NCI-H1048 (cell line): ENCODE results near the gene PCDHGC3.

Experiments
- DNase-seq: peaks from one replicate; lab custom pipeline; 2025; lab: John Stamatoyannopoulos, UW

Gene PCDHGC3

GRCh38 chr5:141508440-141508797, 32.7 kb downstream of the PCDHGC3 start:
- DNase-seq: no peak

GRCh38 chr5:141508798-141509611, 33.2 kb downstream of the PCDHGC3 start:
- DNase-seq: no peak

GRCh38 chr5:141510160-141510559, 34.4 kb downstream of the PCDHGC3 start:
- no peak for DNase-seq

- no peak for DNase-seq
Observed at GRCh38 chr5:141510850-141511601, 35.3 kb downstream of the PCDHGC3 start.

- no peak for DNase-seq
Observed at GRCh38 chr5:141511771-141512325, 36.1 kb downstream of the PCDHGC3 start.

GRCh38 chr5:141512390-141512910, 36.7 kb downstream of the PCDHGC3 start:
- no peak for DNase-seq

GRCh38 chr5:141512911-141513626, 37.3 kb downstream of the PCDHGC3 start:
- no peak for DNase-seq

- DNase-seq: no peak
Observed at GRCh38 chr5:141513627-141514329, 38.0 kb downstream of the PCDHGC3 start.

- no peak for DNase-seq
Observed at GRCh38 chr5:141514330-141515133, 38.8 kb downstream of the PCDHGC3 start.

- no peak for DNase-seq
Observed at GRCh38 chr5:141515141-141515540, 39.4 kb downstream of the PCDHGC3 start.

GRCh38 chr5:141515946-141516671, 40.3 kb downstream of the PCDHGC3 start:
- DNase-seq: no peak

GRCh38 chr5:141516672-141517025, 40.9 kb downstream of the PCDHGC3 start:
- no peak for DNase-seq

- no peak for DNase-seq
Observed at GRCh38 chr5:141517312-141517711, 41.5 kb downstream of the PCDHGC3 start.

- no peak for DNase-seq
Observed at GRCh38 chr5:141517880-141518617, 42.3 kb downstream of the PCDHGC3 start.

- DNase-seq: no peak
Observed at GRCh38 chr5:141518618-141519015, 42.9 kb downstream of the PCDHGC3 start.

GRCh38 chr5:141519605-141520565, 44.1 kb downstream of the PCDHGC3 start:
- DNase-seq: no peak

- DNase-seq: peak; percentile 88
Observed at GRCh38 chr5:141521244-141521781, 45.5 kb downstream of the PCDHGC3 start.

- DNase-seq: no peak
Observed at GRCh38 chr5:141522301-141522700, 46.5 kb downstream of the PCDHGC3 start.
